Stomach (tissue), 9 donors: ENCODE results near the gene UBL5. TPM values are rescaled to one million over a fixed set of nuclear protein-coding genes. Genes with fewer than 3 reads are reported as not detected.
A peak's percentile ranks its signal among the peaks of the same experiment; 100 is the strongest.
"Not testable (repeated sequence)": the region's sequence is repeated elsewhere in the genome, so short reads cannot be mapped to it uniquely, and the experiment has no call there.

Experiments used
- DNase-seq, 2 donors: peaks; one replicate each; pipeline versions ENCODE4 v3.0.0 to v3.0.0-alpha.2; 2013 to 2019
- H3K27ac ChIP-seq, 5 donors: fragments of 200-600 bp in 4 of 5; sonication (generic) in 4 of 5; one replicate each; pipeline ENCODE4 v1.5.1; 2013 to 2019; ENCODE audit warnings: mild to moderate bottlenecking in 1 of 5, moderate library complexity in 1 of 5
- H3K27me3 ChIP-seq, 3 donors: fragments of 200-600 bp; sonication (generic); one replicate each; pipeline ENCODE4 v1.5.1; 2017 to 2019; ENCODE audit warnings: mixed run types in 1 of 3
- H3K36me3 ChIP-seq, 4 donors: fragments of 200-600 bp; sonication (generic); 1 replicate in 3 of 4; 2 replicates in 1 of 4; pipeline ENCODE4 v1.5.1; 2016 to 2019
- H3K4me1 ChIP-seq, 4 donors: fragments of 200-600 bp; sonication (generic); one replicate each; pipeline ENCODE4 v1.5.1; 2016 to 2019
- H3K4me3 ChIP-seq, 4 donors: fragments of 200-600 bp; sonication (generic) in 3 of 4; one replicate each; pipeline ENCODE4 v1.5.1; 2016 to 2019; ENCODE audit warnings: mild to moderate bottlenecking in 1 of 4
- H3K9me3 ChIP-seq, 4 donors: fragments of 200-600 bp; sonication (generic); one replicate each; pipeline ENCODE4 v1.5.1; 2016 to 2019
- EP300 ChIP-seq: sonication (generic); formaldehyde crosslinking; IDR thresholded peaks from one replicate; pipeline ENCODE4 v1.6.1; 2017; ENCODE audit warnings: antibody characterized with exemption
- POLR2A ChIP-seq, 4 donors: fragments of 450-650 bp; IDR thresholded peaks; one replicate each; pipeline ENCODE4 v1.6.1; 2016; ENCODE audit warnings: antibody characterized with exemption in 4 of 4, control low read depth in 2 of 4, mild to moderate bottlenecking in 1 of 4, moderate library complexity in 1 of 4
- POLR2AphosphoS5 ChIP-seq, 3 donors: sonication (generic); formaldehyde crosslinking; IDR thresholded peaks; one replicate each; pipeline ENCODE4 v1.6.1; 2016; ENCODE audit warnings: antibody characterized with exemption in 3 of 3
- WGBS, 5 donors: extraction: QIAGEN DNeasy Blood & Tissue Kit in 3 of 5; methylation state at CpG; one replicate each; pipeline versions ENCODE4 v1.1.5 to v1.1.7; 2013 to 2018; 5-methylcytosine and 5-hydroxymethylcytosine counted together
- intact Hi-C: fragments of 100-400 bp; cut with DNase I; formaldehyde crosslinking; loops from one replicate; pipeline ENCODE4 v1.15.1; 2023; ENCODE audit warnings: low total_unique reads
- polyA plus RNA-seq, 3 donors: library from polyadenylated mRNA; stranded (reverse); fragments of 200-250 nt; gene quantifications; one replicate each; pipeline ENCODE4 v1.2.3, GENCODE V29; 2013
- total RNA-seq, 5 donors: library from RNA; depleted of rRNA; stranded (reverse); fragments of >200 nt; gene quantifications; one replicate each; pipeline versions ENCODE4 v1.1.0 to v1.2.3, GENCODE V29; 2014 to 2016
- TF ChIP-seq, protein P1 (sequence below), 7 experiments: fragments of 450-650 bp in 4 of 7; fragments of 200-600 bp in 3 of 7; sonication (generic) in 3 of 7; IDR thresholded peaks; one replicate each; pipeline ENCODE4 v1.5.1; 2016 to 2019; ENCODE audit warnings: antibody characterized with exemption in 7 of 7, control low read depth in 2 of 7, mild to moderate bottlenecking in 1 of 7
- donor health status: healthy with polysubstance abuse.
- donor health status: Bipolar disorder and iron deficiency.
- donor health status: healthy.

Gene UBL5
- total and polyA plus RNA-seq, 8 donors = 11.3 to 962 (median 189) TPM

DNA sequence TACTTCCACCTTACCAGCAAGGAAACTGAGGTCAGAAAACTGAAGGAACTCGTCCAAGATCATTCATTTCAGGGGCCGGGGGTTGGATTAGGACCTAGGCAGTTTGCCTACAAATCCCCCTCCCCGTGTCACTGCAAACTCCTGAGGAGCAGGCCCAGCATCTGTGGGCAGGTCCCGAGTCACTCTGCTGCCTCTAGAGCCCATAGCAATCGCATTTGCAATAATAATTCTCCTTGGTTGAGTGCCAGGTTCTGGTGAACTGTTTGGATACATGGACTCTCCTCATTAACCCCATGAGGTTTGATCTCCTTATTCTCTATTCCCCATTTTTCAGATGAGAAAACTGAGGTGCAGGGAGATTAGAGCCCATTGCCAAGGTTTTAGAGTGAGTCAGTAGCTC, 8.3 kb downstream of the UBL5 start:
- H3K4me3 ChIP-seq = peak overlapping the region; percentile 91 to 100 (median 100)
- no peak for DNase-seq
- H3K4me1 ChIP-seq = peaks cover 13 to 37% (median 34%) of the 10 kb centered on the region in 4 donors
- no peak for TF ChIP-seq EP300
- no peak for TF ChIP-seq POLR2AphosphoS5 (IDR thresholded peaks at IDR 0.05)
- H3K36me3 ChIP-seq = peaks cover 23 to 37% (median 34%) of the 10 kb centered on the region in 4 donors
- H3K27me3 ChIP-seq = no peaks in the 10 kb centered on the region
- H3K27ac ChIP-seq = peak overlapping the region in 2 of 5 donors; percentile 82 to 89
- intact Hi-C loops = no loop called here
- H3K9me3 ChIP-seq = no peaks in the 10 kb centered on the region
- WGBS, 5 donors = 0 to 4% (median 4%) methylated on average over 5 of the region's 5 CpGs

DNA sequence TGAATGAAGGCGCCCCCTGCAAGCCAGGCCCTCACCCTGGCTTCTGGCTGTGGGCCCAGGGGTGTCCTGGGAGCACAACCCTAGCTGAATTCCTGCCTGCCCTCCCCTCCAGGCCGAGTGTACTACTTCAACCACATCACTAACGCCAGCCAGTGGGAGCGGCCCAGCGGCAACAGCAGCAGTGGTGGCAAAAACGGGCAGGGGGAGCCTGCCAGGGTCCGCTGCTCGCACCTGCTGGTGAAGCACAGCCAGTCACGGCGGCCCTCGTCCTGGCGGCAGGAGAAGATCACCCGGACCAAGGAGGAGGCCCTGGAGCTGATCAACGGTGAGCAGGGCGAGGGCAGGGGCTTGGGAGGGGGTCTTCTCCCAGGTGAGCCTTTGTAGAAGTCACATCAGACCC, 10.6 kb downstream of the UBL5 start:
- intact Hi-C loops = no loop called here
- H3K9me3 ChIP-seq = peaks cover 0 to 3% (median 0%) of the 10 kb centered on the region in 4 donors
- no peak for DNase-seq
- no peak overlapping the region for H3K4me3 ChIP-seq
- peaks cover 13 to 37% (median 34%) of the 10 kb centered on the region in 4 donors for H3K4me1 ChIP-seq
- WGBS, 5 donors = 96 to 99% (median 97%) methylated on average over 11 to 15 of the region's 15 CpGs
- no peaks in the 10 kb centered on the region for H3K27me3 ChIP-seq
- H3K36me3 ChIP-seq = peaks cover 44 to 56% (median 54%) of the 10 kb centered on the region in 4 donors
- no peak overlapping the region for H3K27ac ChIP-seq
- TF ChIP-seq EP300 (no peak), POLR2A (IDR thresholded peaks at IDR 0.05) (no peak), POLR2AphosphoS5 (IDR thresholded peaks at IDR 0.05) (no peak)
- TF ChIP-seq, protein P1, sequence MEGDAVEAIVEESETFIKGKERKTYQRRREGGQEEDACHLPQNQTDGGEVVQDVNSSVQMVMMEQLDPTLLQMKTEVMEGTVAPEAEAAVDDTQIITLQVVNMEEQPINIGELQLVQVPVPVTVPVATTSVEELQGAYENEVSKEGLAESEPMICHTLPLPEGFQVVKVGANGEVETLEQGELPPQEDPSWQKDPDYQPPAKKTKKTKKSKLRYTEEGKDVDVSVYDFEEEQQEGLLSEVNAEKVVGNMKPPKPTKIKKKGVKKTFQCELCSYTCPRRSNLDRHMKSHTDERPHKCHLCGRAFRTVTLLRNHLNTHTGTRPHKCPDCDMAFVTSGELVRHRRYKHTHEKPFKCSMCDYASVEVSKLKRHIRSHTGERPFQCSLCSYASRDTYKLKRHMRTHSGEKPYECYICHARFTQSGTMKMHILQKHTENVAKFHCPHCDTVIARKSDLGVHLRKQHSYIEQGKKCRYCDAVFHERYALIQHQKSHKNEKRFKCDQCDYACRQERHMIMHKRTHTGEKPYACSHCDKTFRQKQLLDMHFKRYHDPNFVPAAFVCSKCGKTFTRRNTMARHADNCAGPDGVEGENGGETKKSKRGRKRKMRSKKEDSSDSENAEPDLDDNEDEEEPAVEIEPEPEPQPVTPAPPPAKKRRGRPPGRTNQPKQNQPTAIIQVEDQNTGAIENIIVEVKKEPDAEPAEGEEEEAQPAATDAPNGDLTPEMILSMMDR (IDR thresholded peaks at IDR 0.05) = no peak

DNA sequence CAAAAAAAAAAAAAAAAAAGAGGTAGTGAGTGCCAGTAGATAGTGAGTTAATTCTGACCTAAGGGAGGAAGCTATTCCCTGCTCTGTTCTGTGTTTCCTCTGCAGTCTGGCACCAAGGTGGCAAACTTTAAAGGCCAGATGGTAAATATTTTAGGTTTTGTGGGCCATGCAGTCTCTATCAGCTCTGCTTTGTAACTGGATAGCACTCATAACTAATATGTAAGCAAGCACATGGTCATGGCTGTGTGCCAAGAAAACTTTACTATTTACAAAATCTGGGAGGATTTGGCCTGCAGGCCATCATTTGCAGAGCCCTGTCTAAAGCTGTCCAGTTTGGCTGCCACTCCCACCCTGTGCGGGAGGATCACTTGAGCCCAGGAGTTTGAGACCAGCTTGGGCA, 11.7 kb downstream of the UBL5 start:
- intact Hi-C loops = no loop called here
- peaks cover 13 to 35% (median 33%) of the 10 kb centered on the region in 4 donors for H3K4me1 ChIP-seq
- no peaks in the 10 kb centered on the region for H3K27me3 ChIP-seq
- H3K4me3 ChIP-seq = no peak overlapping the region
- H3K27ac ChIP-seq = no peak overlapping the region
- H3K36me3 ChIP-seq = peaks cover 55 to 67% (median 65%) of the 10 kb centered on the region in 4 donors
- TF ChIP-seq, protein P1 (IDR thresholded peaks at IDR 0.05) = no peak
- TF ChIP-seq POLR2AphosphoS5 (IDR thresholded peaks at IDR 0.05) (no peak), EP300 (no peak), POLR2A (IDR thresholded peaks at IDR 0.05) (no peak)
- DNase-seq = no peak
- H3K9me3 ChIP-seq = peaks cover 0 to 9% (median 3%) of the 10 kb centered on the region in 4 donors
- 65 to 91% (median 77%) methylated on average over 1 of the region's 1 CpG for WGBS, 5 donors

DNA sequence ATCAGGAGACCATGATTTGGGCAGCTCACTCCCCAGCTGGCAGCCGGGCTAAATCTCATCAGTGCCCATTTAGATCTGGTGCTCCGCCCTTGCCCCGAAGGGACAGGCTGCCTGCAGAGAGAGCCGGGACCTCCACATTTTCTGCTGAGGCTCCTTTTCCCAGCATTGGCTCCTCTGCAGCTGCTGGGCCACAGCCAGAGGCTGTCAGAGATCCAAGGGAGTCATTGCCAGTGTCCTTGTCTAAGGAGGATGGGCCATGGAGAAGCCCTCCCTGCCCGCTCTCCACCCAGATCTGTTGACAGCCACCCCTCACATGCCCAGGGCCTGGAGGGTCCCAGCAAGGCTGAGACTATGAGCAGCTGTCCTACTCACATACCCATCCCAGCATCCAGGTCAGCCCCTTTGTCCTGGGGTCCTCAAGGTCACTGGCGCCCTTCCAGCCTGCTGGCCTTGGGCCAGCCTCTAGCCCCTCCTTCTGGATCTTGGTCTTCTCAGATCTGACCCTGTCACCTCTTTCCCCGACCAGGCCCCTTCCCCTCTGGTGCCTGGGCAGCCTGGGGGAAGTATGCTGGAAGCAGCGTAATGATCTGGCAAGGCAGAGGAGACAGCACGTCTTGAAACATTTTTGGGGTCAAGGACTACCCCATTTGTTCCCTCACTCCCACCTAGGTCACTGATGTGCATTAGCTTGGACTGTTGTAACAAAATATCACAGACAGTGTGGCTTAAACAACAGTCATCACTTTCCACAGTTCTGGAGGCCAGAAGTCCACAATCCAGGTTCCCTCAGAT, 15.3 kb downstream of the UBL5 start:
- no peaks in the 10 kb centered on the region for H3K27me3 ChIP-seq
- H3K27ac ChIP-seq = no peak overlapping the region
- intact Hi-C loops = no loop called here
- peaks cover 61 to 100% (median 98%) of the 10 kb centered on the region in 4 donors for H3K36me3 ChIP-seq
- no peak overlapping the region for H3K4me3 ChIP-seq
- H3K9me3 ChIP-seq = peaks cover 0 to 9% (median 3%) of the 10 kb centered on the region in 4 donors
- no peak for DNase-seq
- 84 to 96% (median 95%) methylated on average over 8 to 9 of the region's 9 CpGs for WGBS, 5 donors
- peaks cover 0 to 29% (median 20%) of the 10 kb centered on the region in 4 donors for H3K4me1 ChIP-seq
- TF ChIP-seq POLR2A (IDR thresholded peaks at IDR 0.05) (no peak), EP300 (no peak), POLR2AphosphoS5 (IDR thresholded peaks at IDR 0.05) (no peak)
- TF ChIP-seq, protein P1 (IDR thresholded peaks at IDR 0.05) = no peak

DNA sequence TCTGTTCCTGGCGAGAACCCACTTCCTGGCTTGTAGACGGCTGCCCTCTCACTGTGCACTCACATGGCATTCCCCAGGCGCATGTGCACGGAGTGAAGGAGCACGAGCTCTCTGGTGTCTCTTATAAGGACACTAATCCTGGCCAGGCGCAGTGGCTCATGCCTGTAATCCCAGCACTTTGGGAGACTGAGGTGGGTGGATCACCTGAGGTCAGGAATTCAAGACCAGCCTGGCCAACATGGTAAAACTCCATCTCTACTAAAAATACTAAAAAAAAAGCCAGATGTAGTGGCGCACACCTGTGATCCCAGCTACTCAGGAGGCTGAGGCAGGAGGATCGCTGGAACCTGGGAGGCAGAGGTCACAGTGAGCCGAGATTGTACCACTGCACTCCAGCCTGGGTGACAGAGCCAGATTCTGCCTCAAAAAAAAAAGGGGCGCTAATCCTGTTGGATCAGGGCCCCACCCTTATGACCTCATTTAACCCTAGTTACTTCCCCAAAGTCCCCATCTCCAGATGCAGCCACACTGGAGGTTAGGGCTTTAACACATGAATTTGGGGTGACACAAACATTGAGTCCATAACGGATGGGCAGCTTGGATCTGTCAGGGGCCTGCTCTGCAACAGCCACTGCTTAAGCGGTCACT, 16.0 kb downstream of the UBL5 start:
- DNase-seq, H3K9me3 ChIP-seq, H3K27ac ChIP-seq, H3K27me3 ChIP-seq, intact Hi-C loops, H3K4me3 ChIP-seq: not testable (repeated sequence)
- Histone ChIP-seq H3K36me3 (peaks cover 66 to 100% (median 98%) of the 10 kb centered on the region in 4 donors), H3K4me1 (peaks cover 0 to 24% (median 15%) of the 10 kb centered on the region in 4 donors)
- 93 to 99% (median 96%) methylated on average over 12 of the region's 12 CpGs for WGBS, 5 donors
